H9 (cell line): ENCODE data around the gene FNDC1. TPM values are rescaled to one million over a fixed set of nuclear protein-coding genes. Genes with fewer than 3 reads are reported as not detected.

Experiments
- DNase-seq: peaks from one replicate; pipeline ENCODE4 v3.0.0-alpha.2; 2017
- H2AFZ ChIP-seq: one replicate; pipeline ENCODE4 v1.6.1; 2013; ENCODE audit warnings: mild to moderate bottlenecking, low read length, control low read depth, moderate library complexity
- H2AK5ac ChIP-seq: 2 replicates; pipeline ENCODE4 v1.6.1; 2013; ENCODE audit warnings: low read length, control low read depth, mixed read lengths; ENCODE audit not compliant: insufficient read length
- H2BK120ac ChIP-seq: one replicate; pipeline ENCODE4 v1.6.1; 2013; ENCODE audit warnings: low read depth, mild to moderate bottlenecking, low read length, control low read depth, inconsistent platforms; ENCODE audit not compliant: poor library complexity, severe bottlenecking
- H2BK12ac ChIP-seq: 2 replicates; pipeline ENCODE4 v1.6.1; 2013; ENCODE audit warnings: low read length, control low read depth, mixed read lengths, low read depth; ENCODE audit not compliant: insufficient read length
- H2BK15ac ChIP-seq: 2 replicates; pipeline ENCODE4 v1.6.1; 2013; ENCODE audit warnings: low read depth, low read length, control low read depth
- H2BK20ac ChIP-seq: one replicate; pipeline ENCODE4 v1.6.1; 2013; ENCODE audit warnings: low read depth, mild to moderate bottlenecking, low read length, control low read depth, inconsistent platforms; ENCODE audit not compliant: poor library complexity, severe bottlenecking
- H2BK5ac ChIP-seq: 2 replicates; pipeline ENCODE4 v1.6.1; 2013; ENCODE audit warnings: low read length, control low read depth, mixed read lengths; ENCODE audit not compliant: insufficient read length
- H3K14ac ChIP-seq: 2 replicates; pipeline ENCODE4 v1.6.1; 2013; ENCODE audit warnings: low read length, control low read depth; ENCODE audit not compliant: insufficient read depth
- H3K18ac ChIP-seq: 2 replicates; pipeline ENCODE4 v1.6.1; 2013; ENCODE audit warnings: low read depth, mild to moderate bottlenecking, mixed read lengths, low read length, control low read depth; ENCODE audit not compliant: insufficient read length
- H3K23ac ChIP-seq: 2 replicates; pipeline ENCODE4 v1.6.1; 2013; ENCODE audit warnings: low read length, control low read depth, mixed read lengths, low read depth; ENCODE audit not compliant: insufficient read length
- H3K23me2 ChIP-seq: 2 replicates; pipeline ENCODE4 v1.6.1; 2013; ENCODE audit warnings: low read depth, mild to moderate bottlenecking, mixed read lengths, low read length, control low read depth; ENCODE audit not compliant: insufficient read length, poor library complexity, severe bottlenecking
- H3K27ac ChIP-seq: 2 replicates; pipeline ENCODE4 v1.5.1; 2013; ENCODE audit warnings: low read length, control low read depth, mixed read lengths, low read depth; ENCODE audit not compliant: insufficient read length
- H3K27me3 ChIP-seq: 2 replicates; pipeline ENCODE4 v1.6.1; 2013; ENCODE audit warnings: low read length, control low read depth, inconsistent platforms; ENCODE audit not compliant: insufficient read depth
- H3K4ac ChIP-seq: 2 replicates; pipeline ENCODE4 v1.6.1; 2013; ENCODE audit warnings: low read depth, mild to moderate bottlenecking, control low read depth, inconsistent platforms, low read length, moderate library complexity
- H3K4me1 ChIP-seq: 2 replicates; pipeline ENCODE4 v1.6.1; 2013; ENCODE audit warnings: low read length, control low read depth, inconsistent platforms; ENCODE audit not compliant: insufficient read depth
- H3K4me2 ChIP-seq: 2 replicates; pipeline ENCODE4 v1.6.1; 2013; ENCODE audit warnings: low read length, control low read depth, mixed read lengths; ENCODE audit not compliant: insufficient read length, insufficient read depth
- H3K56ac ChIP-seq: 2 replicates; pipeline ENCODE4 v1.6.1; 2013; ENCODE audit warnings: low read depth, mild to moderate bottlenecking, mixed read lengths, low read length, control low read depth; ENCODE audit not compliant: insufficient read length
- H3K79me1 ChIP-seq: 2 replicates; pipeline ENCODE4 v1.6.1; 2013; ENCODE audit warnings: low read depth, mild to moderate bottlenecking, moderate library complexity, low read length, control low read depth, inconsistent platforms; ENCODE audit not compliant: insufficient read depth, poor library complexity, severe bottlenecking
- H3K79me2 ChIP-seq: 2 replicates; pipeline ENCODE4 v1.6.1; 2013; ENCODE audit warnings: low read length, control low read depth, inconsistent platforms; ENCODE audit not compliant: insufficient read depth
- H3K9ac ChIP-seq: 2 replicates; pipeline ENCODE4 v1.6.1; 2013; ENCODE audit warnings: low read length, control low read depth, mixed read lengths; ENCODE audit not compliant: insufficient read length; ENCODE audit errors: extremely low read depth
- H3K9me3 ChIP-seq: one replicate; pipeline ENCODE4 v1.6.1; 2013; ENCODE audit warnings: low read depth, low read length, inconsistent platforms; ENCODE audit not compliant: control insufficient read depth
- H3T11ph ChIP-seq: one replicate; pipeline ENCODE4 v1.6.1; 2013; ENCODE audit warnings: mild to moderate bottlenecking, low read length, control low read depth, inconsistent platforms
- H4K20me1 ChIP-seq: one replicate; pipeline ENCODE4 v1.6.1; 2013; ENCODE audit not compliant: control insufficient read depth, insufficient read length, insufficient read depth
- H4K5ac ChIP-seq: 2 replicates; pipeline ENCODE4 v1.6.1; 2013; ENCODE audit warnings: low read depth, mild to moderate bottlenecking, mixed read lengths, low read length, control low read depth; ENCODE audit not compliant: insufficient read length
- H4K8ac ChIP-seq: replicated peaks from 2 replicates; pipeline ENCODE4 v1.6.1; 2013; ENCODE audit warnings: low read length, control low read depth, mixed read lengths, low read depth; ENCODE audit not compliant: insufficient read length
- H4K91ac ChIP-seq: 2 replicates; pipeline ENCODE4 v1.6.1; 2013; ENCODE audit warnings: low read depth, mild to moderate bottlenecking, moderate library complexity, mixed read lengths, low read length, control low read depth; ENCODE audit not compliant: insufficient read length
- H3K27ac Mint-ChIP-seq, 3 experiments: 2 replicates in 2 of 3; 3 replicates in 1 of 3; pipeline ENCODE4 v1.8.0; 2020 to 2021; ENCODE audit warnings: mixed read lengths in 3 of 3, mild to moderate bottlenecking in 1 of 3, moderate library complexity in 1 of 3
- H3K27me3 Mint-ChIP-seq: 2 replicates; pipeline ENCODE4 v1.8.0; 2021; ENCODE audit warnings: low read depth, mild to moderate bottlenecking, moderate library complexity, mixed read lengths
- H3K36me3 Mint-ChIP-seq, 3 experiments: 2 replicates in 2 of 3; 3 replicates in 1 of 3; pipeline ENCODE4 v1.8.0; 2020 to 2021; ENCODE audit warnings: low read depth in 3 of 3, mixed read lengths in 3 of 3; ENCODE audit not compliant: insufficient read depth in 1 of 3
- H3K4me1 Mint-ChIP-seq, 2 experiments: 2 replicates each; pipeline ENCODE4 v1.8.0; 2020; ENCODE audit warnings: mixed read lengths in 2 of 2
- H3K4me3 Mint-ChIP-seq, 2 experiments: 2 replicates in 1 of 2; 3 replicates in 1 of 2; pipeline ENCODE4 v1.8.0; 2020 to 2021; ENCODE audit warnings: mild to moderate bottlenecking in 2 of 2, mixed read lengths in 2 of 2, moderate library complexity in 1 of 2
- H3K9me3 Mint-ChIP-seq, 2 experiments: 2 replicates in 1 of 2; 3 replicates in 1 of 2; pipeline ENCODE4 v1.8.0; 2020; ENCODE audit warnings: mild to moderate bottlenecking in 2 of 2, mixed read lengths in 2 of 2, moderate library complexity in 1 of 2
- CTCF ChIP-seq: fragments of 200-600 bp; sonication (generic); conservative IDR thresholded peaks from 3 replicates; pipeline ENCODE4 v1.8.0; 2021; ENCODE audit warnings: antibody characterized with exemption, mild to moderate bottlenecking
- WGBS: extraction: QIAGEN DNeasy Blood & Tissue Kit; methylation state at CpG from one replicate; pipeline ENCODE4 v1.1.7; 2013; ENCODE audit warnings: missing lambda C conversion rate, low lambda C conversion rate, mixed read lengths; ENCODE audit not compliant: insufficient read length; ENCODE audit errors: extremely low coverage; 5-methylcytosine and 5-hydroxymethylcytosine counted together
- total RNA-seq: library from RNA; stranded (reverse); gene quantifications from 2 replicates; pipeline ENCODE4 v1.2.1, GENCODE V29; 2021

Gene FNDC1
- total RNA-seq, 1 experiment from 2014 or later = 0.24 TPM

- Histone ChIP-seq H4K91ac (no peak overlapping the region), H3K4me1 (no peaks in the 10 kb centered on the region), H2BK15ac (no peak overlapping the region), H4K5ac (no peak overlapping the region), H3T11ph (no peak overlapping the region), H3K4me2 (no peak overlapping the region), H4K20me1 (no peaks in the 10 kb centered on the region), H2BK120ac (no peak overlapping the region), H3K18ac (no peak overlapping the region), H3K9ac (no peak overlapping the region), H3K9me3 (no peaks in the 10 kb centered on the region), H4K8ac (no peak overlapping the region), H3K14ac (no peak overlapping the region), H3K79me2 (no peaks in the 10 kb centered on the region), H2AFZ (no peak overlapping the region), H2BK5ac (no peak overlapping the region), H3K79me1 (no peaks in the 10 kb centered on the region), H3K23ac (no peak overlapping the region), H2BK20ac (no peak overlapping the region), H3K27ac (no peak overlapping the region), H2AK5ac (no peak overlapping the region), H2BK12ac (no peak overlapping the region), H3K27me3 (no peaks in the 10 kb centered on the region), H3K23me2 (no peaks in the 10 kb centered on the region), H3K4ac (no peak overlapping the region), H3K56ac (no peak overlapping the region)
- H3K36me3 Mint-ChIP-seq = no peaks in the 10 kb centered on the region
- DNase-seq = no peak
- TF ChIP-seq CTCF = no peak
- peaks cover 5% of the 10 kb centered on the region; the same call in 1 of the 2 replicates for H3K27me3 Mint-ChIP-seq
- no peak overlapping the region for H3K27ac Mint-ChIP-seq
- H3K9me3 Mint-ChIP-seq = peaks cover 0 to 43% of the 10 kb centered on the region in 2 experiments; a peak in 3 of 5 replicates
- H3K4me3 Mint-ChIP-seq = no peak overlapping the region
- H3K4me1 Mint-ChIP-seq = peaks cover 0 to 4% of the 10 kb centered on the region in 2 experiments; a peak in 1 of 4 replicates
- WGBS = no CpG with 5 or more reads among the region's 7 CpGs
Measured at GRCh38 chr6:159301810-159302593, 132.8 kb downstream of the FNDC1 start.
